Pons (tissue), 1 donor: ENCODE data around the gene WNT5B.

ENCODE experiments used
- DNase-seq: peaks from one replicate; pipeline ENCODE4 v3.0.0-alpha.2; 2016; ENCODE audit warnings: low spot score

The WNT5B gene

DNA sequence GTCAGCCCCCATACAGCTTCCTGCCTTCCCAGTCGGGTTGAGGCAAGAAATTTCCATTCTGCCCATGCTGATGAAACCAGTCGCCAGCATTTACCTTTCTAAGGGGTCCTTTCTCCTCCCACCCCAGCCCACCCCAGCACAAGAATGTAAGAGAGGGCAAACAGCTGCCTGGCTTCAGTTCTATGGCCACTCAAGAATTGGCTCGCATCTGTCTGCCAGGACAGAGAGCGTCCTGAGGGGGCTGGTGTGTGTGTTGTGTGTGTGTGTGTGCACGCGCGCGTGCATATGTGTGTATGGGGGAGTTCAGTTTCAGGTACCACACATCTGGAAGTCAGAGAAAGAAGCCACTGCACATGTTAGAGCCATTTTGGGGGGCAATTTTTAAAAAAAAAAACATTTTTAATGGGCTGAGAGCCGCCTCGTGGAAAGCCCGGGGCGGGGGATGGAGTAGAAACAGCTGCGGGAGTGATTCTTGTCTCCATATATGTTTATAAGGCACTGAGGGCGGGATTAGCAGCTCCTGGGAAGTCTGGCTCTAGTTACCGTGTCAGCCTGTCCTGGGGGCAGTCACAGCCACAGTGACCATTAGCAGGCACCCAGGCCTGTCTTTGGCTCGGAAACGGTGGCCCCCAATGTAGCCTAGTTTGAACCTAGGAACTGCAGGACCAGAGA, at the start of gene WNT5B:
WNT5B (plus strand) TSS at position 566 of the 672 bp plus-strand sequence. CDS start 2,124 bp downstream, outside the sequence.
- no peak for DNase-seq

DNA sequence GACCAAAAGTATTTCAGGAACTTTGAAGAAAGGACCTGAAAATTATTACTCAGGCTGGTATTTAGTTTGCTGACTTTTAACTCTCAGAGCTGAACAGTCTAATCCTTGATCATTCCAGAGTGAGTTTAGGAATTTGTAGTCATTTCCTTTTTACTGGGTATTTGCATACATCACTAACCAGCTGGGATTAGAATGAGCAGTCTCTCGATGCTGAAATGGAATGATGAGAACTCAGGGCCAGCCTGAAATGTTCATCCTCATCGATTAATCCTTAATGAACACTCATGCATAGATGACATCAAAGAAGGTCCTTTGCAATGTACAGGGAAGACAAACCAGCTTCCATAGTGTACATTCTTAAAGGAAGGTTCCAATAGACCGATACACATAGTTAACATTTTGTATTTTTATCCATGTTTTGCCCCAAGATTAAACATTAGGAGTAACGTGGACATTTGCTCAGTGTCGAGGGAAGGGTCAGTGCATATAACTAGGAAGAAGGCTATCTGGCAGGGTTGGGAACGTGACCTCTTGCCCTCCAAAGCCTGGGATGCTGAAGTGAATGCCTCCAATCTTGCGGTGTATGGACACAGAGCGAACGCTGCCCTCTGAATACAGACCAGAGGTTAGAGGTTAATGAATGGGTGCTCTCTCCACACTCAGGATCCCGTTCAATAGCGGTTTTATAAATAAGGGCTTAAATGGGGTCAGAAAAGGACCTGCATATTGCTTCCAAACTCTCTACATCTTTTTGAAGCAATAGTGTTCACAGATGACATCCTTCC, 49.2 kb upstream of the WNT5B start:
- no peak for DNase-seq

DNA sequence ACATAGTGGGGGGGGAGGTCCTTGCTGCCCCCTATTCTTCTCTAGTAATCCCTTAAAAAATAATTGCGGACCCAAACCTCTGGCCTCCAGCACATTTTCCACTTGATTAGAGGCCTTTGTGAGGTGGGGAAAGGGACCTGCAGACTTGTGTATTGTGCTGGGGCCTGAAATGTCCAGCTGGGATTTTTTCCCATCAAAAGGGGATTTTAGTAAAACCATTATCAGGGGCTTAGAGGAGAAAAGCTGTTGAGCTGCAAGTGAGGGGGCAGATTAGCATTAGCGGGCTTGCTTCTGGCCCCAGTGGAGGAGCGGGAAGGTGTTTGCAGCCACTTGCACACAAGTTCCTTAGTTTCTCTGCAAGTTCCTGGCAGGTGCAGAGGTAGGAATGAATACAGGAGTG, 48.5 kb upstream of the WNT5B start:
- no peak for DNase-seq

DNA sequence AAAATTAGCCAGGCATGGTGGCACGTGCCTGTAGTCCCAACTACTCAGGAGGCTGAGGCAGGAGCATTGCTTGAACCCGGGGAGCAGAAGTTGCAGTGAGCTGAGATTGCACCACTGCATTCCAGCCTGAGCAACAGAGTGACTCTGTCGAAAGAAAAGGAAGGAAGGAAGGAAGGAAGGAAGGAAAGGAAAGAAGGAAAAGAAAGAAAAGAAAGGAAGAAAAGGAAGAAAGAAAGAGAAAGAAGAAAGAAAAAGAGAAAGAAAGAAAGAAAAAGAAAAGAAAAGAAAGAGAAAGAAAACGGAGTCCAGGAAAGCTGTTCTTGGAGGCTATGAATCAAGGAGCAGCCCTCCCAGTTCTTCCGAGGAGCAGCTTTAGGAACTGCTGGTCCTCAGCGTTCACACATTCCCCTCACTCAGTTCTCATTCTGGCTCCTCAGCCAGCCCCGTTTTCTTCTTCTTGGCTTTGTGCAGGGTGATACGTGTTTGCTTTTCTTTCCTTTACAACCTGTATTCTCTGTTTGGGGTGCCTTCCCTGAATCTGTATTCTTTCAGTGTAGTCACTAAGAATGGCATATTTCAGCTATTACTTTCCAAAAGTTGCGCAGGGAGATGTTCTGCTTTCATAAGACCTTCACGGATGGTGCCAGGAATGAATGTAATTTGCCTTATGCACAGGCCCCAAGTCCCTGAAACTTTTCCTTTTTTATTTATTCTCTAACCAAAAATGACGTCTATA, 46.9 kb upstream of the WNT5B start:
- DNase-seq, result no peak

DNA sequence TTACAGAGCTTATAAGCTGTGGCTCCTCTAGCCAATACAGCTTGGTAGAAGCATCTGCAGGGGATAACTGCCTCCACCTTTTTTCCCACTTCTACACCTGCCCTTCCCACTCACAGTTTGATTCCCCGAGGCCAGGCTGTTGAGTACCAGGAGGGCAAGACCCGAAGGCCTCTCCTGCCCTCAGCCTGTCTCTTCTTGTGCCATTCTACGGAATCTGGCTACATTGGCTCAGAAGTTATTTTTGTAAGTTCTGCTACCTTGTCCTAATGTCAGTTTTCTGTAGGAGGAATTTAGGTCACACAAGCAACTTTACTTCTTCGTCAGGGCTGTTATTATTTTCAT, 46.4 kb upstream of the WNT5B start:
- no peak for DNase-seq

DNA sequence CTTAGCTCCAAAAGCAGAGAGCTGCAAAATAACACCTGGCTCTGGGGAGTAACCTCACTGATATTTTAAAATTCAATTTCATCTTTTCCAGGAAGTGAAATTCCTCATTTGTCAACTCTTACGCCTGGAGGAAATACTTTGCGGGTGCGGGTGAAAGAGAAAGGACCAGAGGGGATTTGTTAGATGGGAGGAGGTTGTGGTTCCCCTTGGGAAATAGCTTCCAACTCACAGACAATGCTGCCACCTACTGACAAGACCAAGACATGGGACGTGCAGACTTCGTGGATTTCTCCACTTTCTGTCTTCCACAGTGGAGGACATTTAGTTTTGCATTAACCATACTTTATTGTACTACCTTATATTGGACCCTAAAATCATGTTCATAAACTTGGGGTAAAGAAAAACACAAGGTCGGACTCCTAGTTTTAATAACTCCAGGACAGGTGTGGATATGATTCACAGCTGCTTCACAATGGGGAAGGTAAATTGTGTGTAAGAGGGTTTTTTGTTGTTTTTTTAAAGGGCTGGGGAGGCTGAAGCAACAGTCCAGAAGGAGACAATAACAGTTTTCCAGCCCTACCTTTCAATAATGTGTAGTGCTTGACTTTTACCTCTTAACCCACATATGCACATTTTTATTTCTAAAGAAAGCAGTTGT, 45.5 kb upstream of the WNT5B start:
- DNase-seq, result peak; percentile 93

DNA sequence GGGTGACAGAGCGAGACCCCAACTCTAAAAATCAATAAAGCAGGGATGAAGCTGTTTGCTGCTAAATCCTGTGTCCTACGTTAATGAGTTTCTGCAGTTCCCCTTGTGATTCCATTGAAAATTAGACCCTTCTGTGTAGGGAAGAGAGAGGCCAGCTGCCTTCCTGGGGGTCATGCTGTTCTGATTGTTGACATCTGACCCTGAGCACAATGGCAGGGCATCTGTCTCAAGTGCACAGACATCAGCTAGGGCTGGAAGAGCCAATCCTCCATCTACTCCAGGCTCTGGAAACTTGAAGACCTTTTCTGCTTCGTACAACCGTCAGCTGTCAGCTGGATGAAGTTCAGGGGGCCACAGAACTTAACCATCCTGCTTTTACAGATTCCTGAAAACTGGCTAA, 44.7 kb upstream of the WNT5B start:
- DNase-seq, result no peak

DNA sequence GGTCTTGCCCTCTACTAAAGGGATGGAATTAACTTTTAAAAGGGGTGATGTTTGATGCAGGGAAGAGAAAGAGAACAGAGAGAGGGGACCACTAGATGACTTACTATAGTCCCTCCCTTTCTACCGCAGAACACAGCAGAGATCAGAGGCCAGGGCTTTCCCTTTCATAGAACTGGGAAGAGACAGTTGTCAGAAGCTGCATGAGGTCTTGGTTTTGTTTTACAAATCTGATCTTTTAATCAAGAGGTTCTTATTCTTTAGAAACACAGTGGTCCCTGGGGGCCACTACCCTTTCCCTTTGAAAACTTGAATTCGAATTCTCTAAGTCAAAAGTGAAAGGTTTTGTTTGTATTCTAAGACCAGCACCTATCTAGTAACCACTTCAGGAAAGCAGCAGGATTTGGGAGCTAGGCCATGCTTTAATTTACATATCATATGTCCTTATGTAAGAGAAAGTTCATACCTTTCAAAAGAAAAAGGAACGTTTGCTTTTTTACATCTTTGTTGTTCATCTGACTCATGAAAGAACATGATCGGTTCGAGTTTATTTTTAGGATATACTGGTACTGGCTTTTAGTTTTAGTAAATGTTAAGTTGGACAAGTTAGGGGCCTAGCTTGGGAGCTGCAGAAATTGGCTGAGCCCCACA, 41.0 kb upstream of the WNT5B start:
- DNase-seq, result peak; percentile 57

DNA sequence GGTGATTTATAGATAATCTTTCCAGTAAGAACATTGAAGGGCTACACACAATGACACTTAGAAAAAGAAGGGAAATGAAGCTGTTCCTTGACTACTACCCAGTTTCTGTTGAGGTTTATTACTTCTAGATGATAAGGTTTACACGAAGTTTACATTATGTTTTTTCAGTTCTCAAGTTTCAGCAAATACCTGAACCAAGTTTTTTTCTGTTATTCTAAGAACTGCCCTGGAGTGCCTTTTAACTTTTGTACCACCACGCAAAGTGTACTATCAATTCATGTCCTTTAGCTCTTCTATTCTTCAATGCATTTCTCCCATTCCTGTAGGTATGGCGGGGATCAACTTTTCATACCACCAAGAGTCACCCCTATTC, 40.5 kb upstream of the WNT5B start:
- DNase-seq, result no peak

DNA sequence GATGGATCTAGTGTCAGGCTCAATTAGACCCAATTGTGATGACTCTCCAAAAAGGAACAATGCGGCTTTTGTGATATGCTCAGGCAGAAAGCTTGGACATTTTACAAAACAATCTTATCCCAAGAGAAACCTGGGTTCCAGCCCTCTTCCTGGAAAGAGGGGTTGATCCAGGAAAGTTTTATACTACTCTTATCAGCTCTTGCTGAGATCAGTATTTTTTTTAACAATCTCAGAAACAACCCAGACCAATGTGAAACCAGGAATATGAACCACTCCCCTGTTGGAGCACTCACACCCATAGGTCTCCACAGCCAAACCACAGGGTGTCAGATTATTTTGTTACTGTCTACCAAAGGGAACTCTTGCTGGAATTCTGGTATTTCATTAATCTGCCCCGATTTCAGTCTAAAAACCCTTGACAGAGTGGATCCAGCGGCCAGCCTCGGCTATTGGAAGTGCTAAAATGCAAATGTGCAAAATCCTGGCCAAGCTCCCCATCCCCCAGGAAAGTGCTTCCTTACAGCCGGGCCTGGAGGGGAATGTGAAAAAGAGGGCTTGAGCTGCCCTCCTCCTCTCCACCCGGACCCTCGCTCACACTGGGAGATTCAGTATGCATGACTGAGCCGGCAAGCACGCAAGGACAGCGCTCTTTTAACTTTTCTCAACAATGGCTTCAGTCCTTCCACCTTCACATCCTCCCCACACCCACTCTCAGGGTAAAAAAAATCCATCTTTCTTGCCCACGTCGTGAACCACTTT, 38.6 kb upstream of the WNT5B start:
- DNase-seq, result peak; percentile 96

DNA sequence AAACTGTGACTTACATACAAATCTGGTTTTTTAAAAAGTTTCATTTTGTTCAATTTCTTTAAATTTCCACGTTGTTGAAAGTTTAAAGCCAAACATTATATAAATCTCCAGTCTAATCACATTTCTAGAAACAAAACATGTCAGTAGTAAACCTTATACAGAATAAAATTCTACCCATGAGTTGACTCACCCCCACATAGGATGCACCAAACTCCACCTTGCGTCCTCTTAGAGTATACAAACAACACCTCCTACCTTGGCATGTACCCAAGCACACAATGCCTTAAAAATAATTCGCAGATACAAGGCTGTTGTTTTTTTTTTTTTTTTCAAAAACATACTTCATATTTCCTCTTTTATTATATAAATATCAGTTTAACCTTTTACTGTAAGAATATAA, 38.0 kb upstream of the WNT5B start:
- peak; percentile 67 for DNase-seq

DNA sequence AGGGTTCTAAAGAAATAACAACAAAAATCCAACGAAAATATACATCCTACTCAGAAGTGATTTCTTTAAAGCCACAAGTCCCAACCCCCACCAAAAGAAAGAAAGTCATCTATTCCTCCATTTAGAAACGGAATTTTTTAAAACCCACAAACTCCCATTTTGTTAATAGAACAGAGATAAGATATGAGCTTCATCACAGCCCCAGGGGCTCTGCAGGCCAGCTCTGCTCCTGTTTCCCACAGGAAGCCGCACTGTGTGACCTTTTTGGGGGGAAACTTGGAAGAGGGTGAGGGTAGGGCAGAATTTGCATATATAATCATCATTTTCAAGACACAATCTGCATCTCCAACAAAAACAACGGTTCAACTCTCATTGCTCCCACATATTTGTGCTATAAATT, 37.5 kb upstream of the WNT5B start:
- peak; percentile 50 for DNase-seq

DNA sequence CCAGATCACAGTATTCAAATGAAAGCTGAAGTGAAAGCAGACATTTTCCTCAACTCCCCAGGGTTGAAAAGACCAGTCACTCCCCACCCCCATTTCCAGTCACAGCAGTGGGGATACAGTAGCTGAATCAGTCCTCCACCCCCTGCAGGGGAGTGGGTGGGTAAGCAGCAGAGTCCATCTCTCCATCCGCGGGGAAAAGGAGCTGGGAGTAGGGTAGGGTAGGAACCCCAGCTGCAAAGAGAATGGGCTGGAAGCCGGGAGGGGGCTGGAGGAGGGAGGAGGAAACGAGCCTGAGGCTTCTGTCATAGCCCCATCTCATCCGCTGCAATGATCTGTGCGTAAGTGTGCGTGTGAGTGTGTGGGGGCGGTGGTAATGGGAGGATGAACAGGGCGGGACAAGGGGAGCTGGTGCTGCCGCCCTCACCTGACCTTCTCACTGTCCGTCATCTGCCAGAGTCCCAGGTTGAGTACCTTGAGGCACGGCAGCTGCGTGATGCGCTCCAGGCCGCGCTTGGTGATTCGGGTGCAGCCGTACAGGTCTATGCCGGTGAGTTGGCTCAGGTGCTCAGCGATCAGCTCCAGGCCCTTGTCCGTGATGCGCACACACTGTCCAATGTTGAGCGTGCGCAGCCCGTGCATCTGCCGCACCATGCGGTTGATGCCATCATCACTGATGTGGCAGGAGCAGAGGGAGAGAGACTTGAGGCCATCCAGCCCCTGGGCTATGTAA, 36.4 kb upstream of the WNT5B start:
- DNase-seq, result peak; percentile 62

DNA sequence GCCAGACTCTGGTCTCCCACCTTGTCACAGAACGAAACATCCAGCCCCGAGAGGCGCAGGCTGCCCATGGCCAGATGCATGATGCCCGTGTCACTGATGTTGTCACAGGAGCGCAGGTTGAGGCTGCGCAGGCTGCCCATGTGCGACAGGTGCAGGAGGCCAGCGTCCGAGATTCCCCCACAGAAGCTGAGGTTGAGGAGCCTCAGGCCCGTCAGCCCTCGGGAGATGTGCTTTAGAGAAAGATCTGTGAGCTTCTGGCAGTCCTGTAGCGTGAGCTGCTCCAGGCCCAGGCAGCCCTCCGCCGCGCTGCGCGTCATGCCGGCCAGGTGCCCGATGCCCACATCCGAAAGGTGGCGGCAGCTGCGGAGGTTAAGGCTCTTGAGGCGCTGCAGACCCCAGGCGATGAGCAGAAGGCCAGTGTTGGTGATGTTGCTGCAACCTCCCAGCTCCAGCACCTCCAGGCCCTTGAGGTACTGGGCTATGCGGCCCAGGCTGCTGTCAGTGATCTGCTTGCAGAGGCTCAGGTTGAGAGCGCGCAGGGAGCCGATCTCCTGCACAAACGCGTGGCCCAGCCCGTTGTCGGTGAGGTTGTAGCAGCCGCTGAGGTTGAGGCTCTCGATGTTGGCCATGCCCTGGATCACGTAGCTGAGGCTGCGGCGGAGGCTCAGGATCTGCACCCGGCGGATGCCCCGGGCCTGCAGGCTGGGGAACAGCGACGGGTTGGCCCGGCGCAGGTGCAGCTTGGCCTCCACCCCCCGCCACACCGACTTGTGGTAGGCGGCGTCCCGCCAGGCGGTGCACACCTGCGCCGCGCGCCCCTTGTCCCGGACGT, 35.6 kb upstream of the WNT5B start:
- no peak for DNase-seq

DNA sequence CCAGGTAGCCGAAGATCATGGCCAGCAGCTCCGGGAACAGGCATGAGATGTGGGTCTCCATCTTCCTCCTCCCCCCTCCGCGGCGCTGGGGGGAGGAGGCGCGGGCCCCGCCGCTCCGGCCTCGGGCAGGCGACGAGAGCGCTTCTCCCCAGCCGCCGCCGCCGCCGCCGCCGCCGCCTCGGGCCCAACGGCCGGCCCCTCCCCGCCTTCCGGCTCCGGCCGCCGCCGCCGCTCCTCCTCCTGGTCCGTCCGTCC, 35.1 kb upstream of the WNT5B start:
- DNase-seq, result peak; percentile 35

DNA sequence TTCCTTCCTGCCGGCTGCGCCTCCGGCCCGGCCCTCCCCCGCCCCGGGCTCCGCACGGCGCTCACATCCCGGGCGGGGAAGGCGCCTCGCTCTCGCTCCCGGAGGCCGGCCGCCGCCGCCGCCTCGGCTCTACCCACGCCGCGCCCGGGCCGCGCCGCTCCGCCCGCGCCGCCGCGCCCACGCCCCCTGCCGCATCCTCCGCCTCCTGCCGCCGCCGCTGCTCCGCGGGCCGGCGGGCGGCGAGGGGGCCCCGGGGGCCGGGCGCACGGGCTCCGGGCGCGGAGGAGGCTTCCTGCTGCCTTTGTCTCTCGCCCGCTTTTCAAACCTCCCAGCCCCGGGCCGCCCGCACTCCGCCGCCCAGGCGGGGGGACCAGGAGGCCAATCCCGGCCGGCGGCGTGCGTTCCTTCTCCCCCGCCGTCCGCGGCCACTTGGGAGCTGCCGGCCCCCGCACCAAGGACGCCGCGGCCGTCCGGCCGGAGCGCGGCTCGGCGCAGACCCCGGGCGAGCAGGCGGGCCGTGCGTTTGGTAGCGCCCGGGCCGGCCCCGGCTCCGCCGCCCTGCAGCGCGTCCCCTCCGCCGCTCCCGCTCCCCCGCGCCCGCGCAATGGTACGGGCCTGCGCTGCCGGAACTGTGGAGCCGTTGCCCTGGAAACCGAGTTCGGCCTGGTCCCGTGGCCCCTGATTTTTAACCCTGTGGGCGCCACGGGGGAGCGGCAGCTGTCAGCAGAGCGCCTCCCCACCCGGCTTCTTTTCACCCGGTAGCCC, 34.6 kb upstream of the WNT5B start, which contains the start of gene FBXL14:
FBXL14 (minus strand) TSS at position 321 of the 765 bp plus-strand sequence. CDS start 515 bp downstream, outside the sequence.
- peak; percentile 82 for DNase-seq

DNA sequence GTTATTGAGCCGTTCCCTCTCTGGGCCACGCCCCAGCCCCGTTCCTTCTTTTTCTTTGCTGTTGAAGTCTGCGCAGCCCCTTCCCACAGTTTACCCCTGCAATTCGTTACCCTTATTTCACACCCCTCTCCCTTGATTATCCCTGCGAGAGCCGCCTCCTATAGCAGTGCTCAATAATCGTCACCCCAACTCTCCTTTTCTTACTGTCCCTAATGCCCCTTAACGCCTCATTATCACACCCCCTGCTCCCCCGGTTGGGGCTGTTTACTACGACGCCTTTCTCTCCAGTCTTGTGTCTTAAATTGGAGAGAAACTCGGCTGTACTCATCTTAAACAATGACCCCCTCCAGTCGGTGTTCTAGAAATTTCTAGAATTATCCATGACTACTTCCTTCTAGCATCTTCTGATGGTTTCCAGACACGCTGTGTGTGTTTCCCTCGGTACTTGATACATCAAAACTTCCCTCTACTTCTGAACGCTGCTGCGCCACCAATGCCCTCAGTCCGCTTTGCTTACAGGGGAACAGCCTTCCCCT, 33.9 kb upstream of the WNT5B start:
- DNase-seq, result peak; percentile 90

DNA sequence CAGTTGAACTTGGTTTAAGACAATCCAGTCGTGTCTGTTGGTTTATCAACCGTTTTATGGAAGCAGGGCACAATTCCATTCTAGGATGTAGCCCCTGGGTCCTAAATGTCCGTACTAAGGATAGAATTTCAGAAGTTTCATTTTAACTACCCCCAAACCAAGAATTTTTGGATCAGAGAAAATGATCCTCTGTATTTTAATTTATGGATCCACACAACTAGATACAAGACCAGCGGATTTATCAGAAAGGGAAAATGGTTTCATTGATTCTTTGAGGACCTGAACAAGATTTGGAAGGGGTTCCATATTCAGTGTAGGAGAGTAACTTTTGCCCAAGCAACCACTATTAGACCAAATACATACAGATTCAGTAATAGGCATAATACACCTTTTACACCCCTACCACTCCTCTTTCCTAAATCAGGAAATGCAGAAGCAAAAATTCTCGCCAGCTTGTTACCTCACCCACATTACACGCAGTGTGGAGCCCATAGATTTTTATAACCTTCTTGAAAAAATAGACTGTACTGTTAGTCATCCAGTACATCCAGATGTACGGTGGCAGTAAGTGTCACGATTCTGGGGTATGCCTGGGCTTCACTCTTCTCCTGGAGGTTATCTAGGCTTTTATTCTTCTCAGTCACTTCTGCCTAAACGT, 33.2 kb upstream of the WNT5B start:
- DNase-seq, result no peak
